ENCODE results near the gene SHANK1. TPM values are rescaled to one million over a fixed set of nuclear protein-coding genes. Genes with fewer than 3 reads are reported as not detected.

Gene SHANK1
- total RNA-seq, 4 donors from 2014 or later: 0.11 to 0.42 (median 0.39) TPM; not detected in 1

- Histone ChIP-seq H3K27me3 (peaks cover 0 to 51% (median 5%) of the 10 kb centered on the region in 4 donors), H3K9me3 (no peaks in the 10 kb centered on the region), H3K4me3 (no peak overlapping the region), H3K27ac (replicated peaks in 1 of 4) (no peak overlapping the region), H3K4me1 (no peaks in the 10 kb centered on the region), H3K36me3 (no peaks in the 10 kb centered on the region)
- TF ChIP-seq POLR2AphosphoS5 (IDR thresholded peaks at IDR 0.05): no peak
- TF ChIP-seq POLR2A (IDR thresholded peaks at IDR 0.05; ENCODE audit: low read depth): no peak
- TF ChIP-seq EP300 (IDR thresholded peaks at IDR 0.05): no peak
- TF ChIP-seq, protein P1, sequence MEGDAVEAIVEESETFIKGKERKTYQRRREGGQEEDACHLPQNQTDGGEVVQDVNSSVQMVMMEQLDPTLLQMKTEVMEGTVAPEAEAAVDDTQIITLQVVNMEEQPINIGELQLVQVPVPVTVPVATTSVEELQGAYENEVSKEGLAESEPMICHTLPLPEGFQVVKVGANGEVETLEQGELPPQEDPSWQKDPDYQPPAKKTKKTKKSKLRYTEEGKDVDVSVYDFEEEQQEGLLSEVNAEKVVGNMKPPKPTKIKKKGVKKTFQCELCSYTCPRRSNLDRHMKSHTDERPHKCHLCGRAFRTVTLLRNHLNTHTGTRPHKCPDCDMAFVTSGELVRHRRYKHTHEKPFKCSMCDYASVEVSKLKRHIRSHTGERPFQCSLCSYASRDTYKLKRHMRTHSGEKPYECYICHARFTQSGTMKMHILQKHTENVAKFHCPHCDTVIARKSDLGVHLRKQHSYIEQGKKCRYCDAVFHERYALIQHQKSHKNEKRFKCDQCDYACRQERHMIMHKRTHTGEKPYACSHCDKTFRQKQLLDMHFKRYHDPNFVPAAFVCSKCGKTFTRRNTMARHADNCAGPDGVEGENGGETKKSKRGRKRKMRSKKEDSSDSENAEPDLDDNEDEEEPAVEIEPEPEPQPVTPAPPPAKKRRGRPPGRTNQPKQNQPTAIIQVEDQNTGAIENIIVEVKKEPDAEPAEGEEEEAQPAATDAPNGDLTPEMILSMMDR (IDR thresholded peaks at IDR 0.05): peak in 1 of 3 experiments; percentile 36
- no peak for DNase-seq (ENCODE audit: extremely low spot score)
- intact Hi-C loops (cut with DNase I): no loop called here
- WGBS: 40% methylated on average over 9 of the region's 9 CpGs
These were observed 14.1 kb downstream of the SHANK1 start for GRCh38 chr19:50705422-50706019.

DNA sequence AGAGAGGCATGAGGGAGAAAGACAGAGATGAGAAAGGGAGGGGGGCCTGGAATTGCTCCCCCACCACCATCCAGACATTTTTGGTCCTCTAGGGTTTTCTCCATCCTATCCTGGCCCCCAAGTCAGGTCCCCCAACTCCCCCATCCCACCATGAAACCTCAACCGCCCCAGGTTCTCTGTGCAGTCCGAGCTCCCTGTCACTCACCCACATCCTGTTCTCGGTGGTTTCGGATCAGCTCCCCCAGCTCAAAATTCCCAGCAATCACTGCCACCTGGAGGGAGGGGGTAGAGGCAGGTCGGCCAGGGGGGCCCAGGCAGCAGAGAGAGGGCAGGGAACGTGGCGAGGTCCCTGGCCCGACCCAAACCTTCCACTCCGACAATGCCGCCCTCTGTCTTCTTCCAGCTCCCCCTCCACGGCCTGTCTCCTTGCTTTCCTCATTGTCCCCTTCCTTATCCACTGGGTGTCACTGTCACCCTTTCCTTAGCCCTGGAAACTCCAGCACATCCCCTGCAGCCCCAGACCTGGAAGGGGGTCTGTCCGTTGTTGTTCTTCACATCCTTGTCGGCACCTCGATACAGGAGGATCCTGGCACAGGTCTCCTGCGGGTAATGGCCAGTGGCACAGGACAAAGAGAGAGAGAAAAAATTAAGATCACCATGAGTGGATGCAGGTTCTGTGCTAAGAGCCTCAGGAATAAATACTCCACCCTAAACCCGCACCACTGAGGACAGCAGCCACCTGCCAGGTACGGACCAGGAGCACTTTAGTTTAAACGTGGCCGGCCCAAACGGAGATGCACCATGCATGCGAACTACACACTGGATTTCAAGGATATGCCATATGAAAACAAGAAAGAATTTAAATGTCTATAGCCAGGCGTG, 15.4 kb downstream of the SHANK1 start:
- TF ChIP-seq POLR2AphosphoS5 (IDR thresholded peaks at IDR 0.05) (no peak), EP300 (IDR thresholded peaks at IDR 0.05) (no peak), POLR2A (IDR thresholded peaks at IDR 0.05; ENCODE audit: low read depth) (no peak)
- TF ChIP-seq, protein P1 (IDR thresholded peaks at IDR 0.05): no peak
- no peaks in the 10 kb centered on the region for H3K4me1 ChIP-seq
- DNase-seq (ENCODE audit: extremely low spot score): no peak
- intact Hi-C loops (cut with DNase I): no loop called here
- peaks cover 0 to 57% (median 5%) of the 10 kb centered on the region in 4 donors for H3K27me3 ChIP-seq
- H3K9me3 ChIP-seq: no peaks in the 10 kb centered on the region
- H3K36me3 ChIP-seq: no peaks in the 10 kb centered on the region
- H3K27ac ChIP-seq (replicated peaks in 1 of 4): no peak overlapping the region
- H3K4me3 ChIP-seq: no peak overlapping the region
- 35% methylated on average over 20 of the region's 22 CpGs for WGBS

DNA sequence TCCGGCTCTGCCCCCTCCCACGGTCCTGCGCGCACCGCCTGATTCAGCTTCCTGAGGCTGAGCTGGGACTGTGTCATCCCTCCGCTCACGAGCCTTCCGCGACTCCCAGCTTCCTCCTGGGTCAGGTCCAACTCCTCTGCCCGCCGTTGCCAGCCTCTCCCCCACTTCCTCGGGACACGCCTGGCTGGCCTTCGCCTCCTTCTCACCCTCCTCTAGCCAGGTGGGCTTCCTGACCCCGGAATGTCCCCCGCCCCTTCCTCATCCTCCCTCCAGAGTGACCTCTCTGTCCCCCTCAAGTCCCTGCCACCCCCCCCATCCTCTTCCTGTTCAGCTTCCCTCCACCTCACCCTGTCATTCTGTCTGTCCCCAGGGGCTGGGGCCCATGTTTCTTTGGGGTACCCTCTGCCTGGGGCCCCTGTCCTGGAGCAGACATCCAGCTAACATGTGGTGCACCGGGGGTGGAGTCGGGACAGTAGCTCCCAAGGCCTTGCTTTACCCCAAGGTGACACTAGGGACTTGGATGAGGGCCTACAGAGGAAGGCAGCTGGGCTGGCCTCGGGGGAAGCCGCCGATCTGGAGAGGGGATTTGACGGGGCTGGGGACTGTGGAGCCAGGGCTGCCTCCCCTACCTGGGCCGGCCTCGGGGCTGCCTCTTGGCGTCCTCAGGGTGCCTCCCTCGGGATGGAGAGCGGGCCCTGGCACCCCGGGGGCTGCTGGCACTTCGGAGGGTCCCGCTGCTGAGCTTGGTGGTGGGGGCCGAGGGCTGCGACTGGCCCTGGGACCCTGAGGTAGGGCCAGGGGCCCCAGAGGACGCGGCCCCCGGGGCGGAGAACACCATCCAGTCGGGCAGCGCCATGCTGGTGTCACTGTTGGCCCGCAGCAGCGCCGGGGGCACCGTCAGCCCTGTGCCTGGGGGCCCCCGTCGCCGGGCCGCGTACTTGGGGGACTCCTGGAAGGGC, 16.5 kb downstream of the SHANK1 start:
- no peaks in the 10 kb centered on the region for H3K4me1 ChIP-seq
- intact Hi-C loops (cut with DNase I): no loop called here
- TF ChIP-seq POLR2A (IDR thresholded peaks at IDR 0.05; ENCODE audit: low read depth): no peak
- TF ChIP-seq, protein P1 (IDR thresholded peaks at IDR 0.05): no peak
- no peak for TF ChIP-seq POLR2AphosphoS5 (IDR thresholded peaks at IDR 0.05)
- no peak for TF ChIP-seq EP300 (IDR thresholded peaks at IDR 0.05)
- no peak for DNase-seq (ENCODE audit: extremely low spot score)
- H3K27me3 ChIP-seq: peaks cover 0 to 67% (median 5%) of the 10 kb centered on the region in 4 donors
- H3K4me3 ChIP-seq: no peak overlapping the region
- H3K36me3 ChIP-seq: no peaks in the 10 kb centered on the region
- WGBS: 78% methylated on average over 25 of the region's 47 CpGs
- no peaks in the 10 kb centered on the region for H3K9me3 ChIP-seq
- no peak overlapping the region for H3K27ac ChIP-seq (replicated peaks in 1 of 4)

- no peaks in the 10 kb centered on the region for H3K9me3 ChIP-seq
- no peak overlapping the region for H3K27ac ChIP-seq (replicated peaks in 1 of 4)
- no peak for TF ChIP-seq POLR2A (IDR thresholded peaks at IDR 0.05; ENCODE audit: low read depth)
- TF ChIP-seq, protein P1 (IDR thresholded peaks at IDR 0.05): no peak
- no peak for TF ChIP-seq EP300 (IDR thresholded peaks at IDR 0.05)
- TF ChIP-seq POLR2AphosphoS5 (IDR thresholded peaks at IDR 0.05): no peak
- no peaks in the 10 kb centered on the region for H3K4me1 ChIP-seq
- peaks cover 0 to 76% (median 5%) of the 10 kb centered on the region in 4 donors for H3K27me3 ChIP-seq
- WGBS: no CpG with 5 or more reads among the region's 23 CpGs
- no peak for DNase-seq (ENCODE audit: extremely low spot score)
- H3K4me3 ChIP-seq: no peak overlapping the region
- intact Hi-C loops (cut with DNase I): no loop called here
- no peaks in the 10 kb centered on the region for H3K36me3 ChIP-seq
These were observed 17.3 kb downstream of the SHANK1 start for GRCh38 chr19:50702158-50702870.

Measured in esophagus muscularis mucosa (tissue), 4 donors.